ENCODE results near the gene PDE4B. TPM values are rescaled to one million over a fixed set of nuclear protein-coding genes. Genes with fewer than 3 reads are reported as not detected.

PDE4B gene
- total and polyA plus RNA-seq, 10 of the 15 experiments (the other 5 are each of a cell fraction or from before 2014, with no cell fraction given): 3.0 to 13.2 (median 5.7) TPM

DNA sequence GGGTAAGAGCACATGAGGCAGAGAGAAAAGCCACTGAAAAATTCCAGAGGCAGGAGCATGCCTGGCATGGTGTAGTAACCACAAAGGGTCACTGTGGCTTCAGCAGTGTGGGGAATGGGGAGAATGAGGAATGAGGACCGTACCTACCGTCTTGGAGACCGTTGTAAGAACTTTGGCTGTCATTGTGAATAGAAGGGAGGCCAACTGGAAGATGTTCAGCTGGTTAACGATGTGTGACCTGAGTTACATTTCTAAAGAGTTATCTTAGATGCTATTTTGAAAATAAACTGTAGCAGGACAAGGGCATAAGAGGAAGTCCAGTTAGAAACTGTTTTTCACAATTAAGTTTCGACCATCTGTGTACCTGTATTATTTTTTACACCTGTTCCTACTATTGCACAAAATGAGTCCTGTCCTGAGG is 375.8 kb downstream of the PDE4B start:
- SMC1A ChIA-PET (ENCODE audit: uncharacterized antibody, unreplicated experiment): interaction anchor here (0.7 kb wide), 1 partner anchor 56 kb away, joined by 3 read pairs; no protein-coding TSS in a partner anchor

More for the DNA sequence above, 375.8 kb downstream of the PDE4B start:
- no peak overlapping the region for H2AFZ ChIP-seq (ENCODE audit: control insufficient read depth, low read depth, low read length)
- no peak for FAIRE-seq
- no peak overlapping the region for H3K4me2 ChIP-seq (ENCODE audit: control insufficient read depth, insufficient read depth)
- WGBS (ENCODE audit: insufficient coverage, insufficient replicate concordance, low lambda C conversion rate, missing lambda C conversion rate): 42% methylated on average over 5 of the region's 5 CpGs
- TF ChIP-seq ZNF384 (IDR thresholded peaks at IDR 0.05; ENCODE audit: borderline replicate concordance, low read depth, low read length) (no peak), PML (IDR thresholded peaks at IDR 0.05; ENCODE audit: low read length) (no peak), STAT1 (conservative IDR thresholded peaks at IDR 0.05) (no peak), FOXK2 (IDR thresholded peaks at IDR 0.05) (no peak)
- TF ChIP-seq, protein P1, sequence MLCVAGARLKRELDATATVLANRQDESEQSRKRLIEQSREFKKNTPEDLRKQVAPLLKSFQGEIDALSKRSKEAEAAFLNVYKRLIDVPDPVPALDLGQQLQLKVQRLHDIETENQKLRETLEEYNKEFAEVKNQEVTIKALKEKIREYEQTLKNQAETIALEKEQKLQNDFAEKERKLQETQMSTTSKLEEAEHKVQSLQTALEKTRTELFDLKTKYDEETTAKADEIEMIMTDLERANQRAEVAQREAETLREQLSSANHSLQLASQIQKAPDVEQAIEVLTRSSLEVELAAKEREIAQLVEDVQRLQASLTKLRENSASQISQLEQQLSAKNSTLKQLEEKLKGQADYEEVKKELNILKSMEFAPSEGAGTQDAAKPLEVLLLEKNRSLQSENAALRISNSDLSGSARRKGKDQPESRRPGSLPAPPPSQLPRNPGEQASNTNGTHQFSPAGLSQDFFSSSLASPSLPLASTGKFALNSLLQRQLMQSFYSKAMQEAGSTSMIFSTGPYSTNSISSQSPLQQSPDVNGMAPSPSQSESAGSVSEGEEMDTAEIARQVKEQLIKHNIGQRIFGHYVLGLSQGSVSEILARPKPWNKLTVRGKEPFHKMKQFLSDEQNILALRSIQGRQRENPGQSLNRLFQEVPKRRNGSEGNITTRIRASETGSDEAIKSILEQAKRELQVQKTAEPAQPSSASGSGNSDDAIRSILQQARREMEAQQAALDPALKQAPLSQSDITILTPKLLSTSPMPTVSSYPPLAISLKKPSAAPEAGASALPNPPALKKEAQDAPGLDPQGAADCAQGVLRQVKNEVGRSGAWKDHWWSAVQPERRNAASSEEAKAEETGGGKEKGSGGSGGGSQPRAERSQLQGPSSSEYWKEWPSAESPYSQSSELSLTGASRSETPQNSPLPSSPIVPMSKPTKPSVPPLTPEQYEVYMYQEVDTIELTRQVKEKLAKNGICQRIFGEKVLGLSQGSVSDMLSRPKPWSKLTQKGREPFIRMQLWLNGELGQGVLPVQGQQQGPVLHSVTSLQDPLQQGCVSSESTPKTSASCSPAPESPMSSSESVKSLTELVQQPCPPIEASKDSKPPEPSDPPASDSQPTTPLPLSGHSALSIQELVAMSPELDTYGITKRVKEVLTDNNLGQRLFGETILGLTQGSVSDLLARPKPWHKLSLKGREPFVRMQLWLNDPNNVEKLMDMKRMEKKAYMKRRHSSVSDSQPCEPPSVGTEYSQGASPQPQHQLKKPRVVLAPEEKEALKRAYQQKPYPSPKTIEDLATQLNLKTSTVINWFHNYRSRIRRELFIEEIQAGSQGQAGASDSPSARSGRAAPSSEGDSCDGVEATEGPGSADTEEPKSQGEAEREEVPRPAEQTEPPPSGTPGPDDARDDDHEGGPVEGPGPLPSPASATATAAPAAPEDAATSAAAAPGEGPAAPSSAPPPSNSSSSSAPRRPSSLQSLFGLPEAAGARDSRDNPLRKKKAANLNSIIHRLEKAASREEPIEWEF (IDR thresholded peaks at IDR 0.05; ENCODE audit: insufficient replicate concordance, low read depth, low read length): no peak
- TF ChIP-seq, protein P2, sequence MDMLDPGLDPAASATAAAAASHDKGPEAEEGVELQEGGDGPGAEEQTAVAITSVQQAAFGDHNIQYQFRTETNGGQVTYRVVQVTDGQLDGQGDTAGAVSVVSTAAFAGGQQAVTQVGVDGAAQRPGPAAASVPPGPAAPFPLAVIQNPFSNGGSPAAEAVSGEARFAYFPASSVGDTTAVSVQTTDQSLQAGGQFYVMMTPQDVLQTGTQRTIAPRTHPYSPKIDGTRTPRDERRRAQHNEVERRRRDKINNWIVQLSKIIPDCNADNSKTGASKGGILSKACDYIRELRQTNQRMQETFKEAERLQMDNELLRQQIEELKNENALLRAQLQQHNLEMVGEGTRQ (IDR thresholded peaks at IDR 0.05; ENCODE audit: borderline replicate concordance, low read depth, low read length): no peak
- H3K9ac ChIP-seq (ENCODE audit: control insufficient read depth, insufficient read depth, low read length): no peak overlapping the region
- H3K27me3 ChIP-seq (replicated peaks in 1 of 2; ENCODE audit: control insufficient read depth in 2 of 2, insufficient read depth in 2 of 2, low read length in 1 of 2): no peaks in the 10 kb centered on the region
- in situ Hi-C loops (cut with MboI): no loop called here
- RAD21 ChIA-PET (ENCODE audit: unreplicated experiment): no interaction called here
- intact Hi-C loops (cut with micrococcal nuclease; ENCODE audit: unreplicated experiment): no loop called here
- H4K20me1 ChIP-seq (ENCODE audit: control insufficient read depth, insufficient read depth): no peaks in the 10 kb centered on the region
- H3K79me2 ChIP-seq (ENCODE audit: control insufficient read depth, insufficient read depth, low read length): no peaks in the 10 kb centered on the region
- H3K27ac ChIP-seq (ENCODE audit: control insufficient read depth, insufficient read depth): no peak overlapping the region
- no TSS peak for BruUV-seq (replicated peaks)
- H3K4me1 ChIP-seq (ENCODE audit: control insufficient read depth, insufficient read depth, low read length): no peaks in the 10 kb centered on the region
- POLR2A ChIA-PET: no interaction called here
- no peaks in the 10 kb centered on the region for H3K36me3 ChIP-seq (ENCODE audit: control insufficient read depth in 2 of 2, insufficient read depth in 2 of 2, low read length in 1 of 2)
- no peak for ATAC-seq
- CTCF ChIA-PET: no interaction called here
- H3K4me3 ChIP-seq: no peak overlapping the region
- no peak for DNase-seq (ENCODE audit: low read depth, low spot score)
- no peaks in the 10 kb centered on the region for H3K9me3 ChIP-seq (replicated peaks; ENCODE audit: control insufficient read depth, insufficient read depth, low read length)

Data from GM12878 (cell line).